Esophagus squamous epithelium (tissue), 4 donors: ENCODE data around the gene RAB38.

Source experiments
- CTCF ChIP-seq, 6 experiments: fragments of 450-650 bp in 4 of 6; fragments of 200-600 bp in 2 of 6; sonication (generic) in 2 of 6; IDR thresholded peaks; one replicate each; pipeline ENCODE4 v1.5.1; 2016 to 2019; ENCODE audit warnings: antibody characterized with exemption in 6 of 6, mild to moderate bottlenecking in 4 of 6, moderate library complexity in 4 of 6
- POLR2A ChIP-seq, 4 donors: fragments of 450-650 bp; IDR thresholded peaks; one replicate each; pipeline ENCODE4 v1.6.1; 2017; ENCODE audit warnings: antibody characterized with exemption in 4 of 4, mild to moderate bottlenecking in 4 of 4, moderate library complexity in 3 of 4

GRCh38 chr11:88213406-88213805 is 38.2 kb upstream of the RAB38 start:
- TF ChIP-seq CTCF (IDR thresholded peaks at IDR 0.05), result no peak
- no peak for TF ChIP-seq POLR2A (IDR thresholded peaks at IDR 0.05)
